HCEC 1CT (cell line): ENCODE measurements around the gene SLC30A2.

ENCODE experiments used
- DNase-seq: peaks from one replicate; pipeline ENCODE4 v3.0.0-alpha.2; 2017

SLC30A2 gene

GRCh38 chr1:26067432-26067911 is 21.6 kb upstream of the SLC30A2 start, which contains the start of gene TRIM63:
Gene TRIM63, minus strand, starts transcription at chr1:26067630. Its CDS starts 136 bp downstream, at chr1:26067494.
- no peak for DNase-seq

GRCh38 chr1:26066857-26067256 is 20.9 kb upstream of the SLC30A2 start:
- no peak for DNase-seq

GRCh38 chr1:26066160-26066559 is 20.2 kb upstream of the SLC30A2 start:
- no peak for DNase-seq

- no peak for DNase-seq
Observed at GRCh38 chr1:26064553-26064952, 18.6 kb upstream of the SLC30A2 start.

GRCh38 chr1:26060832-26061574 is 15.1 kb upstream of the SLC30A2 start:
- DNase-seq, result no peak

GRCh38 chr1:26059906-26060305 is 14.0 kb upstream of the SLC30A2 start:
- no peak for DNase-seq

GRCh38 chr1:26058052-26058595 is 12.2 kb upstream of the SLC30A2 start:
- DNase-seq, result no peak

- no peak for DNase-seq
Observed at GRCh38 chr1:26057189-26057588, 11.3 kb upstream of the SLC30A2 start.

- DNase-seq, result no peak
Observed at GRCh38 chr1:26055041-26055440, 9.1 kb upstream of the SLC30A2 start.

- DNase-seq, result no peak
Observed at GRCh38 chr1:26053718-26054560, 8.0 kb upstream of the SLC30A2 start.

- DNase-seq, result no peak
Observed at GRCh38 chr1:26050248-26050640, 4.3 kb upstream of the SLC30A2 start.

GRCh38 chr1:26049531-26050247 is 3.8 kb upstream of the SLC30A2 start:
- DNase-seq, result no peak

- no peak for DNase-seq
Observed at GRCh38 chr1:26047278-26047874, 1.5 kb upstream of the SLC30A2 start.

- DNase-seq, result no peak
Observed at GRCh38 chr1:26046246-26047095, 553 bp upstream of the SLC30A2 start.

GRCh38 chr1:26044971-26045721 is 772 bp downstream of the SLC30A2 start:
- DNase-seq, result no peak

- DNase-seq, result no peak
Observed at GRCh38 chr1:26044414-26044813, 1.5 kb downstream of the SLC30A2 start.

- no peak for DNase-seq
Observed at GRCh38 chr1:26043765-26044164, 2.2 kb downstream of the SLC30A2 start.

GRCh38 chr1:26041978-26042377 is 3.9 kb downstream of the SLC30A2 start:
- DNase-seq, result no peak

GRCh38 chr1:26041401-26041800 is 4.5 kb downstream of the SLC30A2 start:
- no peak for DNase-seq

- no peak for DNase-seq
Observed at GRCh38 chr1:26038904-26039303, 7.0 kb downstream of the SLC30A2 start.

GRCh38 chr1:26038477-26038876 is 7.4 kb downstream of the SLC30A2 start:
- no peak for DNase-seq
